DND-41 (cell line): ENCODE measurements around the gene OSGEP.
A peak's percentile ranks its signal among the peaks of the same experiment; 100 is the strongest.

Experiments used
- EZH2 ChIP-seq: IDR thresholded peaks from 3 replicates; pipeline ENCODE4 v1.6.1; 2012; ENCODE audit warnings: borderline replicate concordance, low read depth, mild to moderate bottlenecking, moderate library complexity, low read length, inconsistent platforms; ENCODE audit not compliant: severe bottlenecking
- TF ChIP-seq, protein P1 (sequence below): IDR thresholded peaks from 2 replicates; pipeline ENCODE4 v1.5.1; 2012; ENCODE audit warnings: borderline replicate concordance, low read length, moderate library complexity, mild to moderate bottlenecking; ENCODE audit not compliant: poor library complexity, severe bottlenecking; ENCODE audit errors: extremely low read depth

DNA sequence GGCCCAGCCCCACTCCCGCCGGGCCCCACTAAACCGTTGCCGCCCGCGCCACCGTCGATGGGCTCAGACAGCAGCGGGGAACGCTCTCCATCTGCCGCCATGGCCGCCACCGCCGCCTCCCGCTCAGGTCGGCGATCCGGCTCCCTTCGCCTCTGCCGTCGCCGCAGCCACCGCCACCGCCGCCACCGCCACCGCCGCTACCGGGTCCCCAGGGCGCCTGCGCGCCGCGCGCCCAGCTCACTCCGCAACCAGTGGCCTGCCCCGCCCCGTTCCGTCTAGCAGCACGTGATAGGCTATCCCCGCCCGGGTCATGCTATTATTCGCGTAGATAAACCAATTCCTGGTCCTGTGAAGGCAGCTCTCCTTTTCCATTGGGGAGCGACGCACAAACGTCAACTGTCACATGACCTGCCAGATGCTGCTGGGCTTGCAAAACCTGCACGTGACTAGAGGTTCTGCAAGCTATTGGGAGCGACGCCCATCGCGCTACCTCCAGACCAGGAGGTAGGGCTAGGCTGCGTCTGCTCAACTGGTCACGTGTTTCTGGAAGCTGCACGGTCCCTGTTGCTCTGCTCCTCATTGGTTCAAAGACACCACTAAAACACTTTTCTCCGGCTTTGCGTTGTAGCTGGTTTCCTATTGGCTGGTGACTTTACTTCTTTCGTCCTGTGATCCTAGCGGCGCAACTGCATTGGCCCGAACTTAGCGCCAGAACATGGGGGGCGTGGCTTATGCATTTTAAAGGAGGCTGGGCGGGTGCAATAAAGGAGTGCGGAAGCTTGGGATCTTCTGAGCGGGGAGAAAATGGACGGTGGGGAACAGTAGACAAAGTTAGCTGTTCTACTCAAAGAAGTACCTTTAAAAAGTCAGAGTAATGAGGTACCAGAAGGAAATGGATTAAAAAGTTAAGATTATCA lies 6.9 kb upstream of the OSGEP start, which contains the start of gene PIP4P1:
- TF ChIP-seq, protein P1, sequence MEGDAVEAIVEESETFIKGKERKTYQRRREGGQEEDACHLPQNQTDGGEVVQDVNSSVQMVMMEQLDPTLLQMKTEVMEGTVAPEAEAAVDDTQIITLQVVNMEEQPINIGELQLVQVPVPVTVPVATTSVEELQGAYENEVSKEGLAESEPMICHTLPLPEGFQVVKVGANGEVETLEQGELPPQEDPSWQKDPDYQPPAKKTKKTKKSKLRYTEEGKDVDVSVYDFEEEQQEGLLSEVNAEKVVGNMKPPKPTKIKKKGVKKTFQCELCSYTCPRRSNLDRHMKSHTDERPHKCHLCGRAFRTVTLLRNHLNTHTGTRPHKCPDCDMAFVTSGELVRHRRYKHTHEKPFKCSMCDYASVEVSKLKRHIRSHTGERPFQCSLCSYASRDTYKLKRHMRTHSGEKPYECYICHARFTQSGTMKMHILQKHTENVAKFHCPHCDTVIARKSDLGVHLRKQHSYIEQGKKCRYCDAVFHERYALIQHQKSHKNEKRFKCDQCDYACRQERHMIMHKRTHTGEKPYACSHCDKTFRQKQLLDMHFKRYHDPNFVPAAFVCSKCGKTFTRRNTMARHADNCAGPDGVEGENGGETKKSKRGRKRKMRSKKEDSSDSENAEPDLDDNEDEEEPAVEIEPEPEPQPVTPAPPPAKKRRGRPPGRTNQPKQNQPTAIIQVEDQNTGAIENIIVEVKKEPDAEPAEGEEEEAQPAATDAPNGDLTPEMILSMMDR = no peak
- peak; percentile 52 for TF ChIP-seq EZH2
